Sciatic nerve (tissue), 2 donors: Measurements from ENCODE around the gene ENTPD6. TPM values are rescaled to one million over a fixed set of nuclear protein-coding genes. Genes with fewer than 3 reads are reported as not detected.
"Not testable (repeated sequence)": the region's sequence is repeated elsewhere in the genome, so short reads cannot be mapped to it uniquely, and the experiment has no call there.

Experiments used
- ATAC-seq: fragments of 200-7000 bp; cut with Tn5 transposase; one replicate; pipeline ENCODE4 v1.9.1; 2020; ENCODE audit warnings: mild to moderate bottlenecking, moderate library complexity
- DNase-seq: peaks from one replicate; pipeline ENCODE4 v3.0.0-alpha.2; 2020; ENCODE audit warnings: low spot score
- intact Hi-C: fragments of 100-400 bp; cut with DNase I; formaldehyde crosslinking; loops from one replicate; pipeline ENCODE4 v1.14.2; 2022
- total RNA-seq: library from RNA; stranded (reverse); fragmentation: NEBNext Ultra II Directional; extraction: Animal tissue kit (Norgen Biotek cat#: 25700); gene quantifications from one replicate; pipeline ENCODE4 v1.2.1, GENCODE V29; 2021
- donor health status: DM: no; HTN: no; CAD: no.
- donor health status: DM: no; HTN: no; CAD: no.

The ENTPD6 gene
- total RNA-seq, result 59.3 TPM

DNA sequence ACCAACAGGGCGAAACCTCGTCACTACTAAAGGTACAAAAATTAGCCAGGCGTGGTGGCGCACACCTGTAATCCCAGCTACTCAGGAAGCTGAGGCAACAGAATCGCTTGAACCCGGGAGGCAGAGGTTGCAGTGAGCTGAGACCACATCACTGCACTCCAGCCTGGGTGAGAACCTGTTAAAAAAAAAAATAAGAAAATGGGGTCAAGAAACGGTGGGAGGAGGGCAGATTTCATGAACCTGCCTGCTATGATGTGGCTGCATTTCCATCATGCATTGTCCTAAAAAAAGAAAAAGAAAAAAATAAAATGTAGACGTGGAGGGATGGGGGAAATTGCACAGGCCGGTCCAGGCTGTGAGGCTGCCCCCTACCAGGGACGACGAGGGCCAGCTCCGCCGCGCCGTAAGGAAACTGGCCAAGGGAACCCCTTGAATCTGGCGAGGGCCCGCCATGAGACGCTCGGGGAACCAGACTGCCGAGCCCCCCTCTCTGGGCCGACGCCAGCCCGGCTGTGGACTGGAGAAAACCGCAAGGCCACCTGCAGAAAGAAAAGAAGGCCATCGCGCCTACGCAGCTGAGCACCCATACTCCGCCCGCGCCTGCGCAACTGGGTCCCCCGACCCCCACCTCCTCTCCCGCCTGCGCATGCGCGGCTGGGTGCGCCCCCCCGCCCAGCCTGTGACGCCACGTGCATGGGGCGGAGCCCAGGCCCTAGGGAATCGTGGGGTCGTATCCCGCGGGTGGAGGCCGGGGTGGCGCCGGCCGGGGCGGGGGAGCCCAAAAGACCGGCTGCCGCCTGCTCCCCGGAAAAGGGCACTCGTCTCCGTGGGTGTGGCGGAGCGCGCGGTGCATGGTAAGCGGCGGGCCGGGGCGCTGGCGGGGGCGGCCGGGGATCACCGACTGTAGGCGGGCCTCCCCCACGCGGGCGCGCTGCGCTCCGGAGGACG lies at the start of gene ENTPD6:
Gene ENTPD6 (plus strand): TSS at position 699 of the 948 bp plus-strand sequence. CDS start 10,825 bp downstream, outside the sequence.
- peak; percentile 97 for ATAC-seq
- intact Hi-C loops, result no loop called here
- DNase-seq, result peak; percentile 97

DNA sequence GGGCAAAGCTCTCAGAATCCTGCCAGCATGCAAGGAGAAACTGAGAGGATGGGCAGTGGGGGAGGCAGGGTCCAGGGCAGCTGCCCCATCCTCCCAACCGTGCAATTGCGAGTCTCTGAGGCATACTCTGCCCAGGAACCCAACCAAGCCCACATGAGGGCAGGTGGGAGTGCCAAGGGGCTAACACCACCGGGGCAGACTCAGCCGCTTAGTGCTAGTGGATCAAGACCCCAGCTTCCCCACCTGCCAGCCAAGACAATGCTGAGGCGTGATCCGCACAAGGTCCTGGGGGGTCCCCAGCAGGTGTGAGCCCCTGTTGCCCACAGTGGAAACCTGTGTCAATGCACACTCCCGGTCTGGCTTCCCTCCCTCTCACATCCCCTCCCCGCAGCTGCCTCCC lies 48.5 kb upstream of the ENTPD6 start:
- ATAC-seq (no peak), DNase-seq (no peak)
- intact Hi-C loops, result no loop called here

DNA sequence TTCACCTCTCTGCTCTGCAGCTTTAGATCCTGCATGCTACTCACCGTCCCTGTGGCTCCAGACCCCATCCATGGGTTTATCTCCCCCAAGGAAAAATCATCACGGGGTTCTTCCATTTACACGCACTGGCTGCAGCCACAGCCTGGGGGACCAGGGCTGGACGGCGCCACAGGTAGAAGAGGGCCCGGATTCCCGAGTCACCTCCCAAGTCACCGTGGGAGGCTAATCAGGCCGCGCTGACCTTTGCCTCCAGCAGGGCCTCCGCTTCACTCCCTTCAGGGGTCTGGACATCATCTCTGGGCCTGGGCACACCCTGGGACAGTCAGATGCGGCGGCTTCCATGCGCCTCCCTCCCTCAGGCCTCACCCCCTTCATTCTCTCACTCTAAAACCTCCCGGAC lies 47.8 kb upstream of the ENTPD6 start:
- no peak for DNase-seq
- ATAC-seq, result no peak
- intact Hi-C loops, result no loop called here

DNA sequence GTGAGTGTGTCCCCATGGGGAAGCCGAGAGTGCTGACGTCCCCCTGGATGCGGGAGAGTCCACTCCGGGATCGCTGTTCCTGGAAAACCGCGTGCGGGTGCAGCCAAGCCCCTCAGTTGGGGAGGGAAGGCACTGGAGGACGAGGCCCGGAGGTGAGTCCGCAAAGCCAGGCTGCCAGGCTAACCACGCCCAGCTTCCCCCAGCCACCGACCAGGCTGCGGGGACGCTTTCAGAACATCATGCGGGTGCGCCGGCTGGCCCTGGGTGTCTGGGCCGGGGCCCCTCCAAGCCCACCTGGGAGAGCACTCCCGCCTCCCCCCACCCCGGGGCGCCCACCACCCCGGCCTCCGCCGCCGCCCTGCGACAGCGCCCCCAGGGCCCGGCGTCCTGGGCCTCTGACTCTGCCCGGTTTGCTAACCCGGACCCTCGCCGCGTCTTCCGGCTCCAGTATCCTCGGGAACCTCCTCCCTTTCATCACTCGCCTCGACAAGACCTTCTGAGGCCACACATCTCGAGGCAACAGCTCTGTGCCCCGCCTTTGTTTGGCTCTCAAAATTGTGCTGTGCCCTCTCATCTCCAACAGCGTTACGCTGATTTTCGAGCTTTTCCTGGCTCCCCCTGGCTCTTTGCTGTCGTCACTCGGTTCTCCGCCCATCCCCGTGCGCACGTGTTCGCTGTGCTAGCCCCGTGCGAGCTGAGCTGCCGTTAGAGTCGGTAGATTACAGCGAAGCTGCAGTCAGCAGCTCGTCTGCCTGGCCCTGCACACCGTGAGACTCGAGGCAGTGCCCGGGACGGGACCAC lies 47.1 kb upstream of the ENTPD6 start:
- ATAC-seq (peak; percentile 92), DNase-seq (peak; percentile 73)
- intact Hi-C loops, result no loop called here

DNA sequence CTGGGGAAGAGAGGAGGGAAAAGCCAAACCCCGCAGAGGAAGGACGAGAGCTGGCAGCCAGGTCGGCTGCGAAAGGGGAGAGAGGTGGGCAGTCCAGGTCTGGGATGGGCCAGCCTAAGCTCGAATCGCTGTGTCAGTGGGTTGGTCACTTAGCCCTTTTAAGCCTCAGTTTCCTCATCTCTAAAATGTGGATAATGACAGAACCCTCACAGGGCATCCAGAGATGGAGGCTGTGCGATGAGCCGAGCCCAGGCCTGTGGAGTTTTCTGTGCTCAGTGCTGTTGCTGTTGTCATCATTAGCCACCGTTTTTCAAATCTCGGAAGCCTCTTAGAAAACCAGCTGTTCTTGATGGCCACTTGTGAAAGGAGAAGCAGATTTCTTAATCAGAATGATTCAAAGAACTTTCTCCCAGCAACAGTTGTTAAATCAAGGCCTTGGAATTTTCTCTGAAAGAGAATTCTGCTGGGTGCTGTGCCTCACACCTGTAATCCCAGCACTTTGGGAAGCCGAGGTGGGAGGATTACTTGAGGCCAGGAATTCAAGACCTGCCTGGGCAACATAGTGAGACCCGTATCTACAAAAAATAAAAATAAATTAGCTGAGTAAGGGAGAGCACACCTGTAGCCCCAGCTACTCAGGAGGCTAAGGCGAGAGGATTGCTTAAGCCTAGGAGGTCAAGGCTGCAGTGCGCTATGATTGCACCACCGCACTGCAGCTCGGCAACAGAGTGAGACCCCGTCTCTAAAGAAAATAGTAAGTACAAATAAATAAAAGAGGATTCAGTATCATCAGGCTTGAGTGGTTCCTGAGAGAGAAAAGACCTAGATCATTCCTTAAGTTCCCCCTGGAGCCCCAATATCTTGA lies 46.3 kb upstream of the ENTPD6 start:
- intact Hi-C loops, result no loop called here
- ATAC-seq, result peak; percentile 13
- DNase-seq, result no peak

DNA sequence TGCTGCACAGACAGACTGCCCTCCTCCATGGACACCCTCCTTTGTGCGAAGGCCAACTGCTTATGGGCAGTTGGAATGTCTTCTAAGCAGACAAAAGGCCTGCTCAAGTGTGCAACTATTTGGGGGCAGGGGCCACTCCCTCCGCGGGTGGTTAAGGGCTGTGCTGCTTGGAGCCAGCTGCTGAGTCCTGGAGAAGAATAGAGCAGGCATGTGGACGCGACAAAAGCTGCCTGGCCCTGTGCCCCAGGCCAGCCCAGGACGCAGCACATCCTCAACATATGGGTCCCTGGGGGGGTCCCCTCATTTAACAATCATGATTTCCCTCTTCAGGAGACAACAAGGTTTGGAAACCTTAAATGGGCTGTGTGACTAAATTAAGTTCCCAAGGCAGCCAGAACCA lies 45.5 kb upstream of the ENTPD6 start:
- no peak for DNase-seq
- intact Hi-C loops, result no loop called here
- no peak for ATAC-seq

DNA sequence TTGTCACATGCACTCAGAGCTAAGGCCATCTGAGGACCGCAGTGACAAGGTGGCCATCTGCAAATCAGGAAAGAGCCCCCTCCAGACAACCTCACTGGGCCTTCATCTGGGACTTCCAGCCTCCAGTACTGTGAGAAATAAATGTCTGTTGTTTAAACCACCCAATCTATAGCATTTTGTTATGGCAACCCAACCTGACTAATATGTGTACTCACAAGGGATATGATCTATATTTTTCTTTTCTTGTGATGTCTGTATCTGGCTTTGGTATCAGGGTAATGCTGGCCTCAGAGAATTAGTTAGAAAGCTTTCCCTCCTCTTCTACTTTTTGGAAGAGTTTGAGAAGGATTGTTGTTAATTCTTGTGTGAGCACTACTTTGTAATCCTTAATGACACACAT lies 37.5 kb upstream of the ENTPD6 start:
- no peak for ATAC-seq
- no peak for DNase-seq
- intact Hi-C loops, result no loop called here

DNA sequence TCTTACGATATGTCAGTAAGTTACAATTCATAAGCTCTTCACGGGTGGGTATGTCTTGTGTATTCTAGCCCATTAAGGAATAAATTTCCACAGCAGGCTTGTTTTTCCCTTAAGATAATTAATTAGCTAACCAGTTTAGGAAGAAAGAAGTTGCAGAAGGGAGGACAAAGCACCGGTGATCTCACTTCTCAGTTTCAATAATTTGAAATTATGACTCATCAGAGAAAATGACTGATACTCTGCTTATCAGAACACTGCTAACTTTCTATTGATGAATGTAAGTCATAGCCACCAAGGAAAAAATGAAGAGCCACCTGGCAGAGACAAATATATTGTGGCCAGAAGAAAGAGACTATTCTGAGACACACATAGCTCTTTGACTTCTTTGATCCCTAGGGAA lies 35.0 kb upstream of the ENTPD6 start:
- intact Hi-C loops, result no loop called here
- no peak for ATAC-seq
- DNase-seq, result no peak

DNA sequence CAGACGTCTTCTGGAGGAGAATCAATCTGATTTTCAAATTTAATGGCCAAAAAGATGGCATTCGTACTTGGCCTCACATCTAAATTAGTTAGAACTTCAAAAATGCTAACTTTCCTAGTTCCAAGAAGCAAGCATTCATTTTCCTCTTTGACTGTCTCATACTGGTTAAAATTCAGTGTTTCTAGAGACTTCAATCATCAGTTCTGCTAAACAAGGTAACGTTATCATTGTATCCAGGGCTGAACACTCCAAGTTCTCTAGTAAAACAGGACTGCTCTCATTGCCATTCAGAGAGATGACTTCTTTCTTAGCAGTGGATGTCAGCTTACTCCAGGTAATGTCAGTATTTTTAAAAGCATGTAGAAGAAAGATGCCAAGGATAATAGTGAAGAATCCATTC lies 34.6 kb upstream of the ENTPD6 start:
- no peak for ATAC-seq
- no peak for DNase-seq
- intact Hi-C loops, result no loop called here

DNA sequence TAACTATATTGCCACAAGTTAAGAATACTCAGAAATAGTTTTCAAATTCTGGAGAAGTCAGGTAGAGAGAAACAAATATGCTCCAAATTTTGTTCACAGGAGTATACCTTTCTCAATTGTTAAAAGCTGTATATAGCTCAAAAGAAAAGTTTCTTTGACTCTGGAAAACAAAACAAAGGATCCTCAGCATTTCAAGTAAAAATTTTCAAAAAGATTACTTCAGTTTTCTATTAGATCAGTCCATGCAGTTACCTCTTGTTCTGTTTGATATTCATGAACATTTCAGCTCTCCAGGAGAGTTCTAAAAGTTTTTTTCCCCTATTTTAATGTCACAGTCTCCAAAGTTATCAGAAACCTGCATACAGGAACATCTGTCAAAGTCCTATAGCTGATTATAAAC lies 30.4 kb upstream of the ENTPD6 start:
- no peak for ATAC-seq
- intact Hi-C loops, result no loop called here

DNA sequence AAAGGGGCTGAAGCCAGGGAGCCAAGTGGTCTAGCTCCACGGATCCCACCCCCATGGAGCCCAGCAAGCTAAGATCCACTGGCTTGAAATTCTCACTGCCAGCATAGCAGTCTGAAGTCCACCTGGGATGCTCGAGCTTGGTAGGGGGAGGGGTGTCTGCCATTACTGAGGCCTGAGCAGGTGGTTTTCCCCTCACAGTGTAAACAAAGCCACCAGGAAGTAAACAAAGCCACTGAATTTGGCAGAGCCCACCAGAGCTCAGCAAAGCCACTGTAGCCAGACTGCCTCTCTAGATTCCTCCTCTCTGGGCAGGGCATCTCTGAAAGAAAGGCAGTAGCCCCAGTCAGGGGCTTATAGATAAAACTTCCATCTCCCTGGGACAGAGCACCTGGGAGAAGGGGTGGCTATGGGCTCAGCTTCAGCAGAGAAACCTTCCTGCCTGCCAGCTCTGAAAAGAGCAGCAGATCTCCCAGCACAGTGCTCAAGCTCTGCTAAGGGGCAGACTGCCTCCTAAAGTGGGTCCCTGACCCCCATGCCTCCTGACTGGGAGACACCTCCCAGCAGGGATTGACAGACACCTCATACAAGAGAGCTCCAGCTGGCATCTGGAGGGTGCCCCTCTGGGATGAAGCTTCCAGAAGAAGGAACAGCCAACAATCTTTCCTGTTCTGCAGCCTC lies 29.3 kb upstream of the ENTPD6 start:
- intact Hi-C loops, DNase-seq, ATAC-seq: not testable (repeated sequence)

More for the DNA sequence above, 30.4 kb upstream of the ENTPD6 start:
- DNase-seq, result no peak

DNA sequence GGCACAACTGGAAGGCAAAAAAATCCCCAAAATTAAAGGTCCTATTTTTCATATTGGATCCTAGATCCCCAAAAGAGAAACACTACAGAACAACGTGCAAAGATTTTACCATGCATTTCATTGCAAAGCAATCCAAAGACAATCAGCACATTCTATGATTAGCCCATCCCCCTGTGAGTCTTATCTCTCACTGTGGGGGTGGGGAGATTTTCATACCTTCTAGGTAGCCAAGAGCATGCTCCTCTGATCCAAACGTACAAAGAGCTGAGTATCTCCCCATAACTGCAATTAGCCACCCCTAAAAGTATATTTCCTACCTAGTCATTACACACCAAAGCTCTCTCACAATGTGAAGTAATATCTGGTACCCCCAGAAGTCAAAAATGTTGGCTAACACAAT lies 22.2 kb upstream of the ENTPD6 start:
- ATAC-seq (no peak), DNase-seq (no peak)
- intact Hi-C loops, result loop anchor here (10.0 kb wide), 1 partner anchor 179 kb away; the partner anchor contains the start of gene APMAP

DNA sequence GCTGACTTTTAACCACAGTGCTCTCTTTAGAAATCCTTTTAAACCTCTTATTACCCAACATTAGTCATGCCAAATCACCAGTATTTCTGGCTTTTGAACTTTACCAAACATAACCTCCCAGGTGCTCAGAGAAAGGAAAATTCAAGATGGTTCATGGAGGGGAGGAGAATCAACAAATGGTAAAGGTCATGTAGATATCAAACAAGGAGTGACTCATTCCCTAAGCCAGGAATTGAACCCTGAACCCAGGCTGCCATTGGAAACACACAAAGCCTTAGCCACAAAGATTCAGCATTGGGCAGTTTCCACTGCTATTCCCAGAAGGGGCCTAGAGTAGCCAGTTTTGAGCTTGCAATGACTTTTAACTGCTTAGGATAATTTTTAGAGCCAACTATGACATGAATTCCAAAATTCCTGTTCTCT lies 21.6 kb upstream of the ENTPD6 start:
- ATAC-seq (no peak), DNase-seq (no peak)
- intact Hi-C loops, result loop anchor here (10.0 kb wide), 1 partner anchor 179 kb away; the partner anchor contains the start of gene APMAP

DNA sequence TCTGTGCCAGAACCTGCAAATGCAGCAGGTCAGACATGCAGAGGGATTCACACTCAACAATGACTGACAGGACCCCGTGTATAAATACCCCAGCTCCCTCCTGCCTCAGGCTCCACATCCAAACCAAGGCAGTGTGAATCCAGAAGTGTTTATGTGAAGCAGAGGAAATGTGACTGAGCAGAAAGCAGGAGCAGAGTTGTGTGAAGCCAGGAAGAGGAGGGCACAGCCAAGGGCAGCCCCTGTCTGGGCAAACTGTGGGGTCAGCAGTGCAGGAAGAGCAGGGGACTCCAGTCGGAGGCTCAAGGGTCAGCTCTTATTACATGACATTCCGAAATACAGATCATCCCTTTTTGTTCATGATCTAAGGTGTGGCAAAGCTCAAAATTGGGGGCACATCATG lies 19.3 kb upstream of the ENTPD6 start:
- intact Hi-C loops, result loop anchor here (10.0 kb wide), 1 partner anchor 181 kb away; the partner anchor contains the start of gene APMAP
- ATAC-seq, result no peak

DNA sequence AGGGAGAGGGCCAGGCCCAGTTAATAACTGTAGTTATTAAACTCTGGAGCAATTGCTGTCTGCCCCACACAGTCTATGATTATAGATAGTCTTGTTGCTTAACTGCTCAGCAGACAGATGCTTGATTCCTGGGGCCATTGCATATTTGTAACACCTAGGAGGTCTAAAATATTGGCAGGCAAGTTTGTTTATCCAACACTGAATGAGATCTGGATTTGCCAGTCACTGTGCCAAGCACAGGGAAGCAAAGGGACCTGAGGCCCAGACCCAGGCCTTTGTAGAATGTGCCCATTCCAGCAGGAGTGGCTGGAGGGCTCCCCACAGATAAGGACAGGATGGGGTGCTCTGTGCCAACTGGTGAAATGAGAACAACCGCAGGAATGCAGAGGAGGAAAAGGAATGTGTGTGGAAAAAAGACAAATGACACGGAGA lies 17.6 kb upstream of the ENTPD6 start:
- intact Hi-C loops, result loop anchor here (10.0 kb wide), 1 partner anchor 183 kb away; the partner anchor contains the start of gene APMAP
- ATAC-seq (no peak), DNase-seq (no peak)

More for the DNA sequence above, 19.3 kb upstream of the ENTPD6 start:
- no peak for DNase-seq

DNA sequence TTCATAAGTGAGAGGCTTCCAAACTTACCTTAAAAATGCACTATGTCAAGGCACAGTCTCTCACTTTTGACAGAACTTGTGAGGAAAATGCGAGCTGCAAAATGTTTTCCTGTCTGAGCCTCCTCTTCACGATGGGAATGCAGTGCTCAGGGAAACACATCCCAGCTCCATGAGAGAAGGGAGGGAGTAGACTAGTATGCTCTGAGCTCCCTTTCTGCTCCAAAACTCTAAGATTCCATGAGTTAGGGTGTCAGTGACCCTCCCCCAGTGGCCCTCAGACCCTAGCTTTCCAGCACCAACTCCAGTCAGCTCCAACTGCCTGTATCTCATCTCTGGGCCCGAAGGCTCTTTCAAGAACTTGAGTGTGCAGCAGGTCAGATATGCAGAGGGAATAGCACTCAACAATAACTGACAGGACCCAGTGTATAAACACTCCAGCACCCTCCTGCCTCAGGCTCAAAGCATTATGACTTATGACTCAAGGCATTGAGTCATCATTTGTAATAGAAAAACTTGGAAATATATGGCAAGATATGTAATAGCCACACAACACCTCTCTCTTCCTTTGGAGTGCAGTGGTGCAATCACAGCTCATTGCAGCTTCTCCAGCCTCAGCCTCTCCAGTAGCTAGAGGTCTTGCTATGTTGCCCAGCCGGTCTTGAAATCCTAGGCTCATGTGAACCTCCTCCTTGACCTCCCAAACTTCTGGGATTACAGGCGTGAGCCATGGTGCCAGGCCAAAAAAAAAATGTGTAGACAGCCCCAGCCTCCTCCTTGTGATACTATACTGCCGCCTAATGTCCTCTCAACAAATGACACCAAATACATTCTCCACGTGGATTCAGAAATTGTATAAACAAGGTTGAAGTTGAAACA lies 16.7 kb upstream of the ENTPD6 start:
- intact Hi-C loops, result loop anchor here (10.0 kb wide), 1 partner anchor 184 kb away; the partner anchor contains the start of gene APMAP
- DNase-seq, result no peak
- peak; percentile 92 for ATAC-seq
